DOHH2 (cell line): ENCODE results near the gene GRID1.

Source experiments
- H3F3A ChIP-seq: fragments of 200-600 bp; sonication (generic), shearing (Covaris generic); 2 replicates; pipeline ENCODE4 v1.6.0; 2016; ENCODE audit warnings: antibody characterized with exemption, mild to moderate bottlenecking; ENCODE audit not compliant: control insufficient read depth, insufficient read depth
- H3K27ac ChIP-seq: fragments of 200-600 bp; sonication (generic); 2 replicates; pipeline ENCODE4 v1.5.1; 2014; ENCODE audit warnings: low read depth, mild to moderate bottlenecking, low read length, moderate library complexity
- H3K27me3 ChIP-seq: fragments of 200-600 bp; sonication (generic); 2 replicates; pipeline ENCODE4 v1.6.1; 2014; ENCODE audit warnings: mild to moderate bottlenecking, low read length, mixed read lengths; ENCODE audit not compliant: control insufficient read depth
- H3K36me3 ChIP-seq: fragments of 200-600 bp; sonication (generic); 2 replicates; pipeline ENCODE4 v1.6.1; 2014; ENCODE audit warnings: mild to moderate bottlenecking, low read length, moderate library complexity, mixed read lengths; ENCODE audit not compliant: control insufficient read depth
- H3K4me1 ChIP-seq: fragments of 200-600 bp; sonication (generic); 2 replicates; pipeline ENCODE4 v1.6.1; 2014; ENCODE audit warnings: mild to moderate bottlenecking, low read length, mixed read lengths; ENCODE audit not compliant: control insufficient read depth
- H3K4me2 ChIP-seq: fragments of 200-600 bp; sonication (generic); 2 replicates; pipeline ENCODE4 v1.6.0; 2014; ENCODE audit warnings: mild to moderate bottlenecking, low read length, moderate library complexity
- H3K4me3 ChIP-seq: fragments of 200-600 bp; sonication (generic); 2 replicates; pipeline ENCODE4 v1.5.1; 2014; ENCODE audit warnings: mild to moderate bottlenecking, low read length, mixed read lengths
- H3K79me2 ChIP-seq: fragments of 200-600 bp; sonication (generic); 2 replicates; pipeline ENCODE4 v1.6.1; 2014; ENCODE audit warnings: mild to moderate bottlenecking, low read length, mixed read lengths; ENCODE audit not compliant: control insufficient read depth
- H3K9me2 ChIP-seq: fragments of 200-600 bp; sonication (generic); replicated peaks from 2 replicates; pipeline ENCODE4 v1.6.1; 2014; ENCODE audit warnings: mild to moderate bottlenecking, low read length, mixed read lengths; ENCODE audit not compliant: control insufficient read depth
- H3K9me3 ChIP-seq: fragments of 200-600 bp; sonication (generic); 2 replicates; pipeline ENCODE4 v1.6.1; 2014; ENCODE audit warnings: antibody characterized with exemption, low read length, mixed read lengths; ENCODE audit not compliant: control insufficient read depth, insufficient read depth
- H4K20me1 ChIP-seq: fragments of 200-600 bp; sonication (generic); 2 replicates; pipeline ENCODE4 v1.6.0; 2014; ENCODE audit warnings: low read depth, mild to moderate bottlenecking, antibody characterized with exemption, low read length, moderate library complexity; ENCODE audit not compliant: control insufficient read depth, insufficient read depth
- EZH2phosphoT487 ChIP-seq: fragments of 200-600 bp; sonication (generic); IDR thresholded peaks from 2 replicates; pipeline ENCODE4 v1.6.1; 2017; ENCODE audit warnings: borderline replicate concordance, mild to moderate bottlenecking, antibody characterized with exemption, low read length, moderate library complexity, mixed read lengths
- TF ChIP-seq, protein P1 (sequence below): fragments of 200-600 bp; sonication (generic); IDR thresholded peaks from one replicate; pipeline ENCODE4 v1.5.1; 2014; ENCODE audit warnings: antibody characterized with exemption, mild to moderate bottlenecking, low read depth, low read length; ENCODE audit not compliant: poor library complexity, severe bottlenecking

The GRID1 gene

DNA sequence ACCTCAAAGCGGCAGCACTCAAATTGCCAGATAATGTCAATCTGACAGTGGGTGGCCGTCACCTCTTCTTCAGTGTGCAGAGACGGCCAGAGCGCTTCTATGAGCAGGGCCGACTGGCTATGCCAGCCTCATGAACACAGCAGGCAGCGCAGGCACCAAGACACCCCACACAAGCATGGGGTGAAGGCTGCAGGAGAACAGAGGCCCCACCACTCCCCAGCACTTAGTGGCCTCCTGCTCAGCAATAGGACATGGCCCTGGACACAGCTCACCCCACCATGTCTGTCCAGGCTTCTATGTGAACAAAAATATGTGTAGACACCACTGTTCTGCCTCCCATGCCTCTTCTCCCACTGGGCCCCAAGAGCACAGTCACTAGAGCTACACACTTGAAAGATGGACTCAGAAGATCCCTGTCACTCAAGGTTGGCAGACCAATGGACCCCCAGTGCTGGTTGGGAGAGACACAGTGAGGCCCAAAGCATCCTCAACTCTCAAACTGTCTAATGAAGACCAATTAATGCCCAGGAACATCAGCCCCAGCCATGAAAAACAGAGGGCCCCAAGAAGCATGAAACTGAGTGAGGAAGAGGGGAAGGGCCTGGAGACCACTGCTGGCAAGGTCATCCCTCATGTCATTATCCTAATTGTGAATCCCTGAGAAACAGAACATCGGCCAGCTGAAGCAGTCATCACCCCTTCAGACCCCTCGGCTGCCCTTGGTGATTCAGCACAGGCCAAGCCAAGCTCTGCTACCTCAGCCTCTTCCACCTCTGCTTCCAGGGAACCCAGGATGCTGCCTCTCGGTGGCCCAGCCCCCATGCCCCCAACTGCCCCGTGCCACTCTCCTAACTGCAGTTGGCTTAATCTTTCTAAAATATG is 77.7 kb downstream of the GRID1 start:
- H3K27ac ChIP-seq, result no peak overlapping the region
- H3F3A ChIP-seq, result no peaks in the 10 kb centered on the region
- TF ChIP-seq EZH2phosphoT487, result no peak
- TF ChIP-seq, protein P1, sequence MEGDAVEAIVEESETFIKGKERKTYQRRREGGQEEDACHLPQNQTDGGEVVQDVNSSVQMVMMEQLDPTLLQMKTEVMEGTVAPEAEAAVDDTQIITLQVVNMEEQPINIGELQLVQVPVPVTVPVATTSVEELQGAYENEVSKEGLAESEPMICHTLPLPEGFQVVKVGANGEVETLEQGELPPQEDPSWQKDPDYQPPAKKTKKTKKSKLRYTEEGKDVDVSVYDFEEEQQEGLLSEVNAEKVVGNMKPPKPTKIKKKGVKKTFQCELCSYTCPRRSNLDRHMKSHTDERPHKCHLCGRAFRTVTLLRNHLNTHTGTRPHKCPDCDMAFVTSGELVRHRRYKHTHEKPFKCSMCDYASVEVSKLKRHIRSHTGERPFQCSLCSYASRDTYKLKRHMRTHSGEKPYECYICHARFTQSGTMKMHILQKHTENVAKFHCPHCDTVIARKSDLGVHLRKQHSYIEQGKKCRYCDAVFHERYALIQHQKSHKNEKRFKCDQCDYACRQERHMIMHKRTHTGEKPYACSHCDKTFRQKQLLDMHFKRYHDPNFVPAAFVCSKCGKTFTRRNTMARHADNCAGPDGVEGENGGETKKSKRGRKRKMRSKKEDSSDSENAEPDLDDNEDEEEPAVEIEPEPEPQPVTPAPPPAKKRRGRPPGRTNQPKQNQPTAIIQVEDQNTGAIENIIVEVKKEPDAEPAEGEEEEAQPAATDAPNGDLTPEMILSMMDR, result no peak
- H3K36me3 ChIP-seq, result no peaks in the 10 kb centered on the region
- no peaks in the 10 kb centered on the region for H3K27me3 ChIP-seq
- no peaks in the 10 kb centered on the region for H3K79me2 ChIP-seq
- no peaks in the 10 kb centered on the region for H4K20me1 ChIP-seq
- no peak overlapping the region for H3K4me3 ChIP-seq
- peaks cover 7% of the 10 kb centered on the region for H3K4me1 ChIP-seq
- no peaks in the 10 kb centered on the region for H3K9me3 ChIP-seq
- H3K4me2 ChIP-seq, result no peak overlapping the region
- H3K9me2 ChIP-seq, result no peaks in the 10 kb centered on the region

DNA sequence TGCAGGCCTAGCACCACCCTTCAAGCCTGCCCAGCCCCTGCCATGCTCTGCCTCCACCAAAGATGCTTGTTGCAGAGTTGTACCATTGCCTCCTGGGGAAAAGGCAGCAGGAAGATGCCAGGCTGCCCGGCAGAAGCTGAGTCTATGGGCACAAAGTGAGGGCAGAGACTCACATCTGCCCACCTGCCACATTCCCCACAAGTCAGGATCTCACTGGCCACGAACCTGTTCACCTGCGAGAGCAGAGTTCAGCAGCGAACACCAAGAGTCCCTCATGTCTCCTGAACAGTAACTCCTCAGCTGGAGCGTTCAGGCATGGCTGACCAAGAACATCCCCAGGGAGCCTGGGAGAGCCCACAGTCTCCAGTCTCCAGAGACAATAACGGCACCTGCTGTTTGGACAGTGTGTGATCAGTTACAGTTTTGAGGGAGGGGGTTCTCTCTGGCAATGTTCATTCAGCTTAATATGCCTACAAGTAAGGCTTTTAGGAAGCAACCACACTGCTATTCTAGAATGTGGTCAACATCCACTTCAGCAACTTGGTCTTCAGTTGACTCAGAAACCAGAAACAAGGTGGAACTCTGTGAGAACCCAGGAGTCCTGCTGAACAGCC is 78.5 kb downstream of the GRID1 start:
- TF ChIP-seq EZH2phosphoT487, result no peak
- TF ChIP-seq, protein P1, result no peak
- H3K4me3 ChIP-seq, result no peak overlapping the region
- no peaks in the 10 kb centered on the region for H3K27me3 ChIP-seq
- no peaks in the 10 kb centered on the region for H3K36me3 ChIP-seq
- no peaks in the 10 kb centered on the region for H3K9me2 ChIP-seq
- H3K27ac ChIP-seq, result no peak overlapping the region
- no peaks in the 10 kb centered on the region for H3K9me3 ChIP-seq
- H3F3A ChIP-seq, result no peaks in the 10 kb centered on the region
- no peaks in the 10 kb centered on the region for H3K79me2 ChIP-seq
- H3K4me2 ChIP-seq, result no peak overlapping the region
- peaks cover 7% of the 10 kb centered on the region for H3K4me1 ChIP-seq
- no peaks in the 10 kb centered on the region for H4K20me1 ChIP-seq

DNA sequence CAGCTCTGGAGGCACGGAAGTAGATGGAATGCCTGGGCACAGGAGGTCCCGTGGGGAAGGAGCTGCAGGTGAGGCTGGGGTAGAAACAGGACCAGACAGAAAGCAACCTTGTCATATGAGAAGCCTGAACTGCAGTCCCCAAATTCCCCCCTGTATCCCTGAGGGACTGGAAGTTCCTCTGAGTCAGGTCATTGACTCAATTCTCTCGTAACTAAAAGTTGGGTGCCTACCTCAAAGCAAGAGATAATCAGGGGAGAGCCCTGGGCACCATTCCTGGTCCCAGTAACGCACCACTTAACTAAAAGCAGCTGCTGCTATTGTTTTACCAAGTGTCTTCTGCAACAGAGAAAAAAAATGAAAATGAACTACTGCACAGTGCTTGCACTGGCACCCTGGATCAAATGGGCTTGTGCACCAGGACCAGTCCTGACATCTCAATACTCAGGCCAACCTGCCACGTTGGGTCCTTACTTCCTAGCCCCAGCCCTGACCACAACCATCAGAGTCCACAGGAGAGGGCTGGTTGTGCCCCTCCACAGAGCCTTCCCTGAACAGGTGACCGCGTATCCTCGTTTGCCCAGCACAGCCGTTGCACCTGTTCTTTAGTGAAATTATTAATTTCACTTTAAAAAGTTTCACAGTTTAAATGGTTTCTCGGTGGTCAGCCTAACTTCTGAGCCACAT is 79.3 kb downstream of the GRID1 start:
- H3K27ac ChIP-seq, result no peak overlapping the region
- H4K20me1 ChIP-seq, result no peaks in the 10 kb centered on the region
- no peak overlapping the region for H3K4me3 ChIP-seq
- H3K36me3 ChIP-seq, result no peaks in the 10 kb centered on the region
- no peak overlapping the region for H3K4me2 ChIP-seq
- H3F3A ChIP-seq, result no peaks in the 10 kb centered on the region
- peaks cover 7% of the 10 kb centered on the region for H3K4me1 ChIP-seq
- no peaks in the 10 kb centered on the region for H3K9me2 ChIP-seq
- H3K9me3 ChIP-seq, result no peaks in the 10 kb centered on the region
- no peaks in the 10 kb centered on the region for H3K27me3 ChIP-seq
- TF ChIP-seq, protein P1, result no peak
- no peak for TF ChIP-seq EZH2phosphoT487
- no peaks in the 10 kb centered on the region for H3K79me2 ChIP-seq
